IgD-negative memory B cell (primary cell): ENCODE data around the gene COQ10A. TPM values are rescaled to one million over a fixed set of nuclear protein-coding genes. Genes with fewer than 3 reads are reported as not detected.

Source experiments
- H3K27ac Mint-ChIP-seq, 3 donors: one replicate each; pipeline ENCODE4 v1.8.0; 2020 to 2022; ENCODE audit warnings: mild to moderate bottlenecking in 3 of 3, mixed read lengths in 3 of 3, moderate library complexity in 1 of 3
- H3K27me3 Mint-ChIP-seq: one replicate; pipeline ENCODE4 v1.8.0; 2021; ENCODE audit warnings: mixed read lengths
- H3K36me3 Mint-ChIP-seq: one replicate; pipeline ENCODE4 v1.8.0; 2020; ENCODE audit warnings: mild to moderate bottlenecking, mixed read lengths
- H3K4me1 Mint-ChIP-seq, 3 donors: one replicate each; pipeline ENCODE4 v1.8.0; 2020 to 2022; ENCODE audit warnings: mixed read lengths in 3 of 3, mild to moderate bottlenecking in 1 of 3
- H3K4me3 Mint-ChIP-seq, 4 donors: one replicate each; pipeline ENCODE4 v1.8.0; 2020 to 2022; ENCODE audit warnings: mild to moderate bottlenecking in 4 of 4, mixed read lengths in 4 of 4, moderate library complexity in 3 of 4
- H3K9me3 Mint-ChIP-seq, 3 donors: one replicate each; pipeline ENCODE4 v1.8.0; 2020 to 2021; ENCODE audit warnings: mixed read lengths in 3 of 3, mild to moderate bottlenecking in 1 of 3
- polyA plus RNA-seq: library from polyadenylated mRNA; unstranded; fragments of 300-500 nt; fragmentation: Illumina TruSeq; gene quantifications from one replicate; pipeline ENCODE4 v1.2.3, GENCODE V29; 2021

The COQ10A gene
- 15.1 TPM for polyA plus RNA-seq

GRCh38 chr12:56266693-56267442 lies at the start of gene COQ10A:
TSS of gene COQ10A (plus strand) at chr12:56266942. CDS start at chr12:56267119, 177 bp downstream.
- no peaks in the 10 kb centered on the region for H3K36me3 Mint-ChIP-seq

GRCh38 chr12:56219840-56220239 lies 46.9 kb upstream of the COQ10A start:
- Mint-ChIP-seq H3K27ac (peak overlapping the region; percentile 53 to 98 (median 95)), H3K36me3 (peaks cover 3% of the 10 kb centered on the region), H3K27me3 (no peaks in the 10 kb centered on the region), H3K4me3 (peak overlapping the region in 3 of 4 donors; percentile 33 to 55 (median 43)), H3K9me3 (no peaks in the 10 kb centered on the region), H3K4me1 (peaks cover 15 to 31% (median 20%) of the 10 kb centered on the region in 3 donors)

More at GRCh38 chr12:56266693-56267442, at the start of gene COQ10A:
- Mint-ChIP-seq H3K4me1 (peaks cover 8 to 16% (median 9%) of the 10 kb centered on the region in 3 donors), H3K4me3 (peak within 1 kb of the TSS; percentile 94 to 99 (median 96)), H3K9me3 (no peaks in the 10 kb centered on the region), H3K27ac (peak within 1 kb of the TSS; percentile 80 to 98 (median 93)), H3K27me3 (no peaks in the 10 kb centered on the region)

DNA sequence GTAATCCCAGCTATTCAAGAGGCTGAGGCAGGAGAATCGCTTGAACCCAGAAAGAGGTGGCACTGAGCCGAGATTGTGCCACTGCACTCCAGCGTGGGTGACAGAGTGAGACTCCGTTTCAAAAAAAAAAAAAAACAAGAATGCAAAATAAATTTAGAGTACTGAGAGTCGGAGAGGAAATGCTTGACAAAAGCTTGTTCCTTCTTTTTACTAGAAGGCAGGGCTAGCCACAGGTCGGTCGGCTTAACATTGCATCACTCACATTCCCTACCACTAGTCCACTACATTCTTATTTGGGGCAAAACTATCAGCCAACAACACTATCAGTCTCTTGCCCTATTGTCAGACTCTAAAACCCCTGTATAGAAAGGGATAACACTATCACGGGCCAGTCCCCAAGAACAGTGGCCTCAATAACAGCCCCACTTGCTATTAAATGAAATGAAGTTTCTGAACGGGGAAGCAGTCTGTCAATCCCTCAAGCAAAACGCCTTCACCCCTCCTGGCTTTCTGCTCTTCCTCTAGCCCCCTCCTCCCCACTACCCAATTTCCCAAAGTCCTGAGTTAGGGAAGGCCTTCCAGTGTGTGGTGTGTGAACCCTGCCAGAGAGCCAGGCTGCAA lies 46.0 kb upstream of the COQ10A start:
- H3K4me1 Mint-ChIP-seq, result peaks cover 20 to 37% (median 22%) of the 10 kb centered on the region in 3 donors
- peak overlapping the region; percentile 90 to 100 (median 98) for H3K4me3 Mint-ChIP-seq
- H3K27me3 Mint-ChIP-seq, result no peaks in the 10 kb centered on the region
- peak overlapping the region; percentile 95 to 98 (median 97) for H3K27ac Mint-ChIP-seq
- no peaks in the 10 kb centered on the region for H3K9me3 Mint-ChIP-seq
- peaks cover 1% of the 10 kb centered on the region for H3K36me3 Mint-ChIP-seq

DNA sequence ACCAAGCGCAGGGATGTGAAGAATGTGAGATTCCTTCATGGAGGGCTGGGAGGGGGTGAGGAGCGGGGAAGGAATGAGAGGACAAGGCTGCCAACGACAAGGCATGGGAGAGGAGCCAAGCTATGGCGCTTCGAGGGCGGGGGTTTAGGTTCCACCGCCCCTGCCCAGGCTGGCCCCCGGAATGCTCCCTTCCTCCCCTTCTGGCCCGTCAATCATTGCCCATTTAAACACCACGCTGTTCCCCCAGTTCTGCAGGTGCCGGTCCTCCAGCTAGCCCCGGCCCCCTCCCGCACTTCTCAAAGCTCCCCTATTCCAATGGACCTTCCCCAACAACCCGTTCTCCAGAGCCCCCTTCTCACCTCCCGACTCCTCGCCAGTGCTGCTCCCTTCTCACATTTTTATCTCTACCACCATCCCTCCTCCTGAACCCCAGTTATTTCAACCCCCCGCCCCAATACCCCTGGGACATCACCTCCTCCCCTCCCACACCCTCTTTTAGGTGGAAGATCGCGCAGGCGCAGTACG lies 45.4 kb upstream of the COQ10A start:
- Mint-ChIP-seq H3K4me1 (peaks cover 20 to 37% (median 22%) of the 10 kb centered on the region in 3 donors), H3K27ac (peak overlapping the region; percentile 95 to 98 (median 97)), H3K36me3 (peaks cover 1% of the 10 kb centered on the region), H3K4me3 (peak overlapping the region; percentile 90 to 100 (median 98)), H3K27me3 (no peaks in the 10 kb centered on the region), H3K9me3 (no peaks in the 10 kb centered on the region)

DNA sequence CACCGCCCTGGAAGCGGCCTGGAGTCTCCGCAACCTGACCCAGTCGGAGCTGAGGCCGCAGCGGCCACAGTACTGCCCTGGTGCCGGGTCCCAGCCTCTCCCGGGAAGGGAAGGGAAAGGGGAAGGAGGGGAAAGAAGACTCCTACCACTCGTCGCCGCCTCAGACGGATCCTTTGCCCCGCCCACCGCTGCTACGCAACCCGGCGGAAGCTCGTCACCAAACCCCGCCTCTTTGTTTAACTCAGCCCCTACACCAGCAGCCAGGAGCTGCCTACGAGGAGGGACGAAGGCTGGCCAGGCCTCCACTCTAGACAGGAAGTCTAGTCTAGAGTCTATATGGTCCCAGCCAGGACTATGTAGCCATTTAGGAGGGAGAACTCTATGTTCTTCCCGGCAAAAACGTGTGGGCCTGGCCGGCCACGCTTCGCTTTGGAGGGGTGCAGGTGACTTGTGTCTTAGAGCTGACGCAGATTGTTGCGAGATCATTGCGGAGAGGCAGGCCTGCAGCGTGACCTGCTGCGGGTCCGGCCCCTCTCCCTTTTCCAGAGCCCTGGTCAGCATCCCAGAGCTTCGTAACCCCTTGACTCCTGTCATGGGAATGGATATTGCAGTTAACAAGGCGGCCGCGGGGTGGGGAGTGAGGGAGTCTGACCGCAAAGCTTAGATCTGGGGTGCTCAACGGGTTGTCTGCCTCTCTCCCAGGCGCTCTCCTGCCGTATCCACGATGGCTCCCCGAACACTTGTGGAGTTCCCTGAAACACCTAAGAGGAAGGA lies 44.8 kb upstream of the COQ10A start, which contains the start of gene RNF41:
TSS of gene RNF41 (minus strand) at position 166 of the 774 bp plus-strand sequence. CDS start 7,875 bp downstream, outside the sequence.
- H3K4me3 Mint-ChIP-seq, result peak within 1 kb of the TSS; percentile 90 to 100 (median 98)
- no peaks in the 10 kb centered on the region for H3K27me3 Mint-ChIP-seq
- H3K4me1 Mint-ChIP-seq, result peaks cover 20 to 34% (median 22%) of the 10 kb centered on the region in 3 donors
- H3K27ac Mint-ChIP-seq, result peak within 1 kb of the TSS; percentile 95 to 98 (median 97)
- no peaks in the 10 kb centered on the region for H3K9me3 Mint-ChIP-seq
- H3K36me3 Mint-ChIP-seq, result peaks cover 1% of the 10 kb centered on the region

DNA sequence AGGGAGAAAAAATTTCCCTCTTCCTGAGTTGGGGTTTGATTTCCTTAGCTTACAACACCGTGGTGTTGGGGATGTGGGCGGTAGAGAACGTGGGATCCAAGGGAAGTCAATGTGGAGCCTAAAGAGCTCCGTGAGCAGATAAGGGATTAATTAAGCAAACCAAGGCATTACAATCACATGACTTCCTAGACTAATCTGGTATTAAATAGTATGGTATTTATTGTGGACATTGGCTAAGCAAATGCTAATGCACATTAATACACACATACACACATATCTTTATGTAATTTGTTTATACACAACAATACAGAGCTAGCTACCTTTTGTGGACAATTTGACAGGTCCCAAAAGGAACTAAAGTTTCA lies 44.2 kb upstream of the COQ10A start:
- H3K27me3 Mint-ChIP-seq, result no peaks in the 10 kb centered on the region
- H3K4me1 Mint-ChIP-seq, result peaks cover 20 to 34% (median 22%) of the 10 kb centered on the region in 3 donors
- H3K4me3 Mint-ChIP-seq, result peak overlapping the region; percentile 90 to 100 (median 98)
- peak overlapping the region; percentile 95 to 98 (median 97) for H3K27ac Mint-ChIP-seq
- peaks cover 1% of the 10 kb centered on the region for H3K36me3 Mint-ChIP-seq
- H3K9me3 Mint-ChIP-seq, result no peaks in the 10 kb centered on the region

GRCh38 chr12:56223571-56224101 lies 43.1 kb upstream of the COQ10A start:
- Mint-ChIP-seq H3K27me3 (no peaks in the 10 kb centered on the region), H3K36me3 (peaks cover 1% of the 10 kb centered on the region), H3K27ac (peak overlapping the region; percentile 89 to 97 (median 95)), H3K4me1 (peaks cover 20 to 34% (median 22%) of the 10 kb centered on the region in 3 donors), H3K4me3 (peak overlapping the region; percentile 84 to 100 (median 92)), H3K9me3 (no peaks in the 10 kb centered on the region)

DNA sequence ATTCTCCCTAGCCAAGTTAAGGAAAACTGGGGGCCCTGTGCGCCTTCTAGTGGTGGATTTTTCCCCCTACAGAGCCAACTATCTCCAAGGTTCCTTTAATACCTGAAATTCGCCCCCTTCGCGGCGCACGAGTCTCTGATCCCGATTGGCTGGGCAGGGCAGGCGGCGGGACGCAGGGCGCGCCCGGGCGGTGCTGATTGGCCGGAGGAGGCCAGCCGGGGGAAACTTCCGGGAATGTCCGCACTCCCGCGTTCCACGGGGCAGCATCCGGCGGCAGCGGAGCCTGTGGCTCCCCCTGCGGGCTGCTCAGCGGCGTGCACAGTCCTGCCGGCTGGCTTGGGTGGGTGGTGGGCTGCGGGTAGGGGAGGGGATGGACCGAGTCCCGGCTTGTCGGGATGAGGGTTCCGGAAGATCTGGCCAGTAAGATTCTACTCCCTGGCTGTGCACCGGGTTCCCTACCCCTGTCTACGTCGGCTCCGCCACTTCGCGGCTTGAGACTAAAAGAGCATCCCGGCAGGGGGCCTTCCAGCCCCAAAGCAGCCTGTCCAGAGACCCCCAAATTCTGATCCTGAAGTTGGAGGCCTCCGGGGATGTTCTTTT lies 42.5 kb upstream of the COQ10A start, which contains the start of gene NABP2:
TSS of gene NABP2 (plus strand) at position 241 of the 600 bp plus-strand sequence. CDS start 515 bp downstream, outside the sequence.
- H3K27me3 Mint-ChIP-seq, result no peaks in the 10 kb centered on the region
- peaks cover 1% of the 10 kb centered on the region for H3K36me3 Mint-ChIP-seq
- H3K4me1 Mint-ChIP-seq, result peaks cover 20 to 34% (median 22%) of the 10 kb centered on the region in 3 donors
- H3K9me3 Mint-ChIP-seq, result no peaks in the 10 kb centered on the region
- peak within 1 kb of the TSS; percentile 84 to 100 (median 92) for H3K4me3 Mint-ChIP-seq
- peak within 1 kb of the TSS; percentile 89 to 97 (median 95) for H3K27ac Mint-ChIP-seq

GRCh38 chr12:56224954-56225353 lies 41.8 kb upstream of the COQ10A start:
- Mint-ChIP-seq H3K9me3 (no peaks in the 10 kb centered on the region), H3K4me1 (peaks cover 20 to 32% (median 22%) of the 10 kb centered on the region in 3 donors), H3K36me3 (peaks cover 1% of the 10 kb centered on the region), H3K27me3 (no peaks in the 10 kb centered on the region), H3K4me3 (peak overlapping the region; percentile 84 to 94 (median 91)), H3K27ac (peak overlapping the region; percentile 65 to 97 (median 95))

GRCh38 chr12:56229082-56229481 lies 37.7 kb upstream of the COQ10A start:
- Mint-ChIP-seq H3K27ac (no peak overlapping the region), H3K9me3 (no peaks in the 10 kb centered on the region), H3K4me1 (peaks cover under 1 to 10% (median 7%) of the 10 kb centered on the region in 3 donors), H3K27me3 (no peaks in the 10 kb centered on the region), H3K4me3 (no peak overlapping the region), H3K36me3 (no peaks in the 10 kb centered on the region)

GRCh38 chr12:56229916-56230431 lies 36.8 kb upstream of the COQ10A start, which contains the start of gene SLC39A5:
TSS of gene SLC39A5 (plus strand) at chr12:56230051. CDS start at chr12:56231275, 1,224 bp downstream.
- Mint-ChIP-seq H3K36me3 (no peaks in the 10 kb centered on the region), H3K4me1 (peaks cover 0 to 7% (median 6%) of the 10 kb centered on the region in 3 donors), H3K27me3 (no peaks in the 10 kb centered on the region), H3K27ac (peak within 1 kb of the TSS in 2 of 3 donors; percentile 19 to 71), H3K4me3 (no peak within 1 kb of the TSS), H3K9me3 (no peaks in the 10 kb centered on the region)

DNA sequence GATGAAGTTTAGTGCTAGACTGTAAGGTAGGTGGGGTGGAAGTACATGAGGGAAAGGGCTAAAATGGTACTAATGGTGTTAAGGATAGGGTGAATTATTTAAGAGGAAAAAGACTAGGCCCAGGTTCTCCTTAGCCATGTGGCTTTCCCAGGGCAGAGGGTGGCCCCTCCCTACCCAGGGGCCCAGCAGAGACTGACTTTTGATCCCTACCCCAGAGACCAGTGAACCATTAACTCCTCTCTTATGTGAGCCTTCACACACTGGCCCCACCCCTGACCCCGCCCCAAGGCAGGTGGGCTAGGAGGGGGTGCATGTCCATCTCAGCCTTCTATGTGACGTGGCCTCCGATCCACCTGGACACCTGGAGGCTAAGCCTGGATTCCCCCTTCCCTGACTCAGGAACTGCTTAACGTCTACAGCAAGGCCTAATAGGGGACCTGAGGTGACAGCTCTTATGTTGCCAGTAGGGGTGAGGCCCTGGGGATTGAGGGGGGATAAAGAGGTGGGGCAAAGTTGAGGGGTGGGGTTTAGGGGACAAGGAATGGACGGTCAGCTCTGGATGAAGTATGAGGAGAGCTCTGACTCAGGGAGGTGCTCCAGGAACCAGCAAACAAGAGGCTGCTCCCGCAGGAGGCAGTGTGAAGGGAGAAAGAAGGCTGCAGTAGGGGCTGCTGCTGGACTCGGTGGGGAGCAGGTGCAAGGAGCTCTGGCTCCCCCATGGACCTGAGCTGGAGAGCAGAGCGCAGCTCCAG lies 36.1 kb upstream of the COQ10A start:
- peak overlapping the region in 1 of 3 donors; percentile 19 for H3K27ac Mint-ChIP-seq
- H3K27me3 Mint-ChIP-seq, result no peaks in the 10 kb centered on the region
- H3K4me1 Mint-ChIP-seq, result peaks cover 0 to 2% (median 0%) of the 10 kb centered on the region in 3 donors

GRCh38 chr12:56231184-56231582 lies 35.6 kb upstream of the COQ10A start:
- Mint-ChIP-seq H3K9me3 (no peaks in the 10 kb centered on the region), H3K4me1 (peaks cover 0 to 2% (median 0%) of the 10 kb centered on the region in 3 donors), H3K27ac (no peak overlapping the region), H3K27me3 (no peaks in the 10 kb centered on the region), H3K36me3 (no peaks in the 10 kb centered on the region), H3K4me3 (no peak overlapping the region)

More for the DNA sequence above, 36.1 kb upstream of the COQ10A start:
- no peaks in the 10 kb centered on the region for H3K36me3 Mint-ChIP-seq
- H3K4me3 Mint-ChIP-seq, result no peak overlapping the region
- H3K9me3 Mint-ChIP-seq, result no peaks in the 10 kb centered on the region
